Body of pancreas (tissue), 4 donors: ENCODE measurements around the gene JSRP1.

Source experiments
- POLR2A ChIP-seq, 3 donors: fragments of 450-650 bp; IDR thresholded peaks; one replicate each; pipeline ENCODE4 v1.6.1; 2016; ENCODE audit warnings: antibody characterized with exemption in 3 of 3, mild to moderate bottlenecking in 2 of 3
- TF ChIP-seq, protein P1 (sequence below), 7 experiments: fragments of 450-650 bp in 4 of 7; fragments of 200-600 bp in 3 of 7; sonication (generic) in 3 of 7; IDR thresholded peaks; one replicate each; pipeline ENCODE4 v1.5.1; 2016 to 2019; ENCODE audit warnings: antibody characterized with exemption in 7 of 7

- TF ChIP-seq, protein P1, sequence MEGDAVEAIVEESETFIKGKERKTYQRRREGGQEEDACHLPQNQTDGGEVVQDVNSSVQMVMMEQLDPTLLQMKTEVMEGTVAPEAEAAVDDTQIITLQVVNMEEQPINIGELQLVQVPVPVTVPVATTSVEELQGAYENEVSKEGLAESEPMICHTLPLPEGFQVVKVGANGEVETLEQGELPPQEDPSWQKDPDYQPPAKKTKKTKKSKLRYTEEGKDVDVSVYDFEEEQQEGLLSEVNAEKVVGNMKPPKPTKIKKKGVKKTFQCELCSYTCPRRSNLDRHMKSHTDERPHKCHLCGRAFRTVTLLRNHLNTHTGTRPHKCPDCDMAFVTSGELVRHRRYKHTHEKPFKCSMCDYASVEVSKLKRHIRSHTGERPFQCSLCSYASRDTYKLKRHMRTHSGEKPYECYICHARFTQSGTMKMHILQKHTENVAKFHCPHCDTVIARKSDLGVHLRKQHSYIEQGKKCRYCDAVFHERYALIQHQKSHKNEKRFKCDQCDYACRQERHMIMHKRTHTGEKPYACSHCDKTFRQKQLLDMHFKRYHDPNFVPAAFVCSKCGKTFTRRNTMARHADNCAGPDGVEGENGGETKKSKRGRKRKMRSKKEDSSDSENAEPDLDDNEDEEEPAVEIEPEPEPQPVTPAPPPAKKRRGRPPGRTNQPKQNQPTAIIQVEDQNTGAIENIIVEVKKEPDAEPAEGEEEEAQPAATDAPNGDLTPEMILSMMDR (IDR thresholded peaks at IDR 0.05), result no peak
- peak in 1 of 3 donors; percentile 37 for TF ChIP-seq POLR2A (IDR thresholded peaks at IDR 0.05)
Observed at GRCh38 chr19:2282062-2282861, 26.0 kb upstream of the JSRP1 start, which contains the start of gene PEAK3.
